Tibial nerve (tissue), 4 donors: ENCODE data around the gene EPHX1. TPM values are rescaled to one million over a fixed set of nuclear protein-coding genes. Genes with fewer than 3 reads are reported as not detected.

Experiments used
- DNase-seq, 2 donors: peaks; one replicate each; pipeline ENCODE4 v3.0.0-alpha.2; 2019; ENCODE audit warnings: low spot score in 2 of 2
- H3K27ac ChIP-seq, 4 donors: fragments of 200-600 bp; sonication (generic) in 3 of 4; one replicate each; pipeline ENCODE4 v1.5.1; 2017 to 2019; ENCODE audit warnings: mild to moderate bottlenecking in 1 of 4
- H3K27me3 ChIP-seq, 2 donors: fragments of 200-600 bp; sonication (generic) in 1 of 2; one replicate each; pipeline versions ENCODE4 v1.5.1 to v1.6.0; 2017 to 2019
- H3K36me3 ChIP-seq, 3 donors: fragments of 200-600 bp; sonication (generic); one replicate each; pipeline ENCODE4 v1.5.1; 2018 to 2019
- H3K4me1 ChIP-seq, 4 donors: fragments of 200-600 bp; sonication (generic) in 3 of 4; one replicate each; pipeline ENCODE4 v1.5.1; 2017 to 2019
- H3K4me3 ChIP-seq, 4 donors: fragments of 200-600 bp; sonication (generic) in 3 of 4; one replicate each; pipeline ENCODE4 v1.5.1; 2017 to 2019; ENCODE audit warnings: mild to moderate bottlenecking in 1 of 4, moderate library complexity in 1 of 4
- H3K9me3 ChIP-seq, 4 donors: fragments of 200-600 bp; sonication (generic) in 3 of 4; one replicate each; pipeline ENCODE4 v1.5.1; 2017 to 2019
- CTCF ChIP-seq, 5 experiments: fragments of 200-600 bp in 3 of 5; fragments of 450-650 bp in 2 of 5; sonication (generic) in 3 of 5; IDR thresholded peaks; one replicate each; pipeline ENCODE4 v1.5.1; 2016 to 2019; ENCODE audit warnings: antibody characterized with exemption in 5 of 5, mild to moderate bottlenecking in 3 of 5, moderate library complexity in 2 of 5
- EP300 ChIP-seq, 2 donors: sonication (generic); formaldehyde crosslinking; IDR thresholded peaks; one replicate each; pipeline ENCODE4 v1.6.1; 2017; ENCODE audit warnings: antibody characterized with exemption in 2 of 2, mild to moderate bottlenecking in 1 of 2
- POLR2A ChIP-seq, 2 donors: fragments of 450-650 bp; IDR thresholded peaks; one replicate each; pipeline ENCODE4 v1.6.1; 2017; ENCODE audit warnings: antibody characterized with exemption in 2 of 2, mild to moderate bottlenecking in 2 of 2, moderate library complexity in 2 of 2
- WGBS, 2 donors: methylation state at CpG; one replicate each; pipeline ENCODE4 v1.1.5; 2018; 5-methylcytosine and 5-hydroxymethylcytosine counted together
- total RNA-seq, 4 donors: library from RNA; depleted of rRNA; stranded (reverse); fragments of >200 nt; gene quantifications; one replicate each; pipeline ENCODE4 v1.1.0, GENCODE V29; 2016

Gene EPHX1
- total RNA-seq, 4 donors from 2014 or later = 80.1 to 203 (median 133) TPM

GRCh38 chr1:225857256-225857655, 47.3 kb downstream of the EPHX1 start:
- Histone ChIP-seq H3K27ac (no peak overlapping the region), H3K4me1 (peaks cover 0 to 3% (median 0%) of the 10 kb centered on the region in 4 donors), H3K27me3 (no peaks in the 10 kb centered on the region), H3K36me3 (peaks cover 2 to 98% (median 17%) of the 10 kb centered on the region in 3 donors), H3K9me3 (no peaks in the 10 kb centered on the region), H3K4me3 (no peak overlapping the region)
- DNase-seq = no peak
- WGBS, 2 donors = 63 to 71% methylated on average over 7 of the region's 7 CpGs
- TF ChIP-seq POLR2A (IDR thresholded peaks at IDR 0.05) = no peak
- TF ChIP-seq CTCF (IDR thresholded peaks at IDR 0.05) = no peak
- TF ChIP-seq EP300 (IDR thresholded peaks at IDR 0.05) = no peak

GRCh38 chr1:225859151-225859550, 49.2 kb downstream of the EPHX1 start:
- WGBS, 2 donors = 90 to 91% methylated on average over 5 of the region's 5 CpGs
- peaks cover 2 to 98% (median 15%) of the 10 kb centered on the region in 3 donors for H3K36me3 ChIP-seq
- no peak for DNase-seq

GRCh38 chr1:225860107-225860506, 50.2 kb downstream of the EPHX1 start:
- Histone ChIP-seq H3K27ac (no peak overlapping the region), H3K36me3 (peaks cover 2 to 98% (median 15%) of the 10 kb centered on the region in 3 donors), H3K27me3 (no peaks in the 10 kb centered on the region), H3K4me1 (peaks cover 0 to 3% (median 0%) of the 10 kb centered on the region in 4 donors), H3K4me3 (no peak overlapping the region), H3K9me3 (no peaks in the 10 kb centered on the region)
- WGBS, 2 donors = 89 to 91% methylated on average over 5 of the region's 5 CpGs
- no peak for DNase-seq
- TF ChIP-seq CTCF (IDR thresholded peaks at IDR 0.05) = no peak

More at GRCh38 chr1:225859151-225859550, 49.2 kb downstream of the EPHX1 start:
- H3K9me3 ChIP-seq = no peaks in the 10 kb centered on the region
- H3K4me1 ChIP-seq = no peaks in the 10 kb centered on the region
- H3K27me3 ChIP-seq = no peaks in the 10 kb centered on the region
- TF ChIP-seq EP300 (IDR thresholded peaks at IDR 0.05) (no peak), CTCF (IDR thresholded peaks at IDR 0.05) (no peak), POLR2A (IDR thresholded peaks at IDR 0.05) (no peak)
- no peak overlapping the region for H3K27ac ChIP-seq
- H3K4me3 ChIP-seq = no peak overlapping the region

GRCh38 chr1:225860876-225861441, 51.0 kb downstream of the EPHX1 start:
- no peak for DNase-seq
- Histone ChIP-seq H3K36me3 (peaks cover 2 to 98% (median 20%) of the 10 kb centered on the region in 3 donors), H3K4me1 (peaks cover 0 to 3% (median 0%) of the 10 kb centered on the region in 4 donors), H3K9me3 (no peaks in the 10 kb centered on the region), H3K27me3 (no peaks in the 10 kb centered on the region), H3K4me3 (no peak overlapping the region), H3K27ac (no peak overlapping the region)
- 90 to 92% methylated on average over 7 of the region's 7 CpGs for WGBS, 2 donors
- TF ChIP-seq EP300 (IDR thresholded peaks at IDR 0.05) (no peak), CTCF (IDR thresholded peaks at IDR 0.05) (no peak), POLR2A (IDR thresholded peaks at IDR 0.05) (no peak)

- no peak overlapping the region for H3K27ac ChIP-seq
- no peak overlapping the region for H3K4me3 ChIP-seq
- H3K27me3 ChIP-seq = no peaks in the 10 kb centered on the region
- H3K36me3 ChIP-seq = peaks cover 2 to 98% (median 26%) of the 10 kb centered on the region in 3 donors
- WGBS, 2 donors = 84 to 86% methylated on average over 13 of the region's 13 CpGs
- DNase-seq = no peak
- peaks cover 0 to 5% (median 1%) of the 10 kb centered on the region in 4 donors for H3K4me1 ChIP-seq
- TF ChIP-seq POLR2A (IDR thresholded peaks at IDR 0.05) (no peak), CTCF (IDR thresholded peaks at IDR 0.05) (no peak), EP300 (IDR thresholded peaks at IDR 0.05) (no peak)
- no peaks in the 10 kb centered on the region for H3K9me3 ChIP-seq
Measured at GRCh38 chr1:225861834-225862580, 52.1 kb downstream of the EPHX1 start.
